Liver (tissue), 9 donors: Measurements from ENCODE around the gene PIGQ. TPM values are rescaled to one million over a fixed set of nuclear protein-coding genes. Genes with fewer than 3 reads are reported as not detected.
"Not testable (repeated sequence)": the region's sequence is repeated elsewhere in the genome, so short reads cannot be mapped to it uniquely, and the experiment has no call there.

ENCODE experiments used
- DNase-seq: peaks from one replicate; pipeline ENCODE4 v3.0.0-alpha.2; 2017; ENCODE audit warnings: low spot score
- H3K27ac ChIP-seq, 2 donors: one replicate each; pipeline ENCODE4 v1.7.0; 2013; ENCODE audit warnings: inconsistent platforms in 2 of 2, low read length in 2 of 2, control low read depth in 1 of 2, low read depth in 1 of 2, mild to moderate bottlenecking in 1 of 2
- H3K27me3 ChIP-seq, 4 donors: one replicate each; pipeline versions ENCODE4 v1.6.1 to v1.7.0; 2013; ENCODE audit warnings: low read length in 3 of 4, inconsistent platforms in 1 of 4, mild to moderate bottlenecking in 1 of 4, moderate library complexity in 1 of 4; ENCODE audit not compliant: control insufficient read depth in 4 of 4, insufficient read depth in 4 of 4
- H3K36me3 ChIP-seq, 4 donors: one replicate each; pipeline versions ENCODE4 v1.6.1 to v1.7.0; 2013; ENCODE audit warnings: low read length in 3 of 4, mild to moderate bottlenecking in 3 of 4, low read depth in 1 of 4, moderate library complexity in 1 of 4; ENCODE audit not compliant: control insufficient read depth in 4 of 4, insufficient read depth in 3 of 4
- H3K4me1 ChIP-seq, 4 donors: one replicate each; pipeline versions ENCODE4 v1.6.1 to v1.7.0; 2013; ENCODE audit warnings: low read length in 3 of 4, mild to moderate bottlenecking in 3 of 4, moderate library complexity in 1 of 4; ENCODE audit not compliant: control insufficient read depth in 4 of 4, insufficient read depth in 4 of 4
- H3K4me3 ChIP-seq, 3 donors: one replicate each; pipeline versions ENCODE4 v1.6.1 to v1.7.0; 2013; ENCODE audit warnings: low read length in 3 of 3, control low read depth in 1 of 3, low read depth in 1 of 3, mild to moderate bottlenecking in 1 of 3
- H3K9ac ChIP-seq, 2 donors: one replicate each; pipeline ENCODE4 v1.7.0; 2013; ENCODE audit warnings: low read length in 2 of 2, mild to moderate bottlenecking in 2 of 2, moderate library complexity in 2 of 2, control low read depth in 1 of 2, low read depth in 1 of 2
- H3K9me3 ChIP-seq, 4 donors: one replicate each; pipeline versions ENCODE4 v1.6.1 to v1.7.0; 2013; ENCODE audit warnings: low read length in 3 of 4; ENCODE audit not compliant: control insufficient read depth in 4 of 4
- ATF3 ChIP-seq: IDR thresholded peaks from 2 replicates; pipeline ENCODE4 v1.6.1; 2016; ENCODE audit warnings: antibody characterized with exemption
- EGR1 ChIP-seq, 2 donors: IDR thresholded peaks; 2 replicates each; pipeline ENCODE4 v1.6.1; 2016 to 2018; ENCODE audit warnings: antibody characterized with exemption in 2 of 2, low read depth in 2 of 2
- FOXA1 ChIP-seq: IDR thresholded peaks from 2 replicates; pipeline ENCODE4 v1.6.1; 2016; ENCODE audit warnings: antibody characterized with exemption
- FOXA2 ChIP-seq: IDR thresholded peaks from 2 replicates; pipeline ENCODE4 v1.6.1; 2016; ENCODE audit warnings: antibody characterized with exemption
- GABPA ChIP-seq, 2 donors: IDR thresholded peaks in 1 of 2; conservative IDR thresholded peaks in 1 of 2; 2 replicates each; pipeline ENCODE4 v1.6.1; 2016; ENCODE audit warnings: antibody characterized with exemption in 2 of 2, mild to moderate bottlenecking in 1 of 2, moderate library complexity in 1 of 2
- HNF4A ChIP-seq, 2 donors: conservative IDR thresholded peaks; 2 replicates each; pipeline ENCODE4 v1.6.1; 2016; ENCODE audit warnings: antibody characterized with exemption in 2 of 2, mild to moderate bottlenecking in 2 of 2
- HNF4G ChIP-seq: IDR thresholded peaks from 2 replicates; pipeline ENCODE4 v1.6.1; 2016; ENCODE audit warnings: antibody characterized with exemption
- MAX ChIP-seq: IDR thresholded peaks from 2 replicates; pipeline ENCODE4 v1.6.1; 2016; ENCODE audit warnings: antibody characterized with exemption
- REST ChIP-seq: IDR thresholded peaks from 2 replicates; pipeline ENCODE4 v1.6.1; 2016; ENCODE audit warnings: antibody characterized with exemption, mild to moderate bottlenecking
- SP1 ChIP-seq: IDR thresholded peaks from 2 replicates; pipeline ENCODE4 v1.6.1; 2018; ENCODE audit warnings: antibody characterized with exemption, mild to moderate bottlenecking
- TAF1 ChIP-seq: conservative IDR thresholded peaks from 2 replicates; pipeline ENCODE4 v1.6.1; 2016; ENCODE audit warnings: antibody characterized with exemption, mild to moderate bottlenecking
- ZBTB33 ChIP-seq: IDR thresholded peaks from 2 replicates; pipeline ENCODE4 v1.6.1; 2016; ENCODE audit warnings: antibody characterized with exemption
- WGBS: extraction: QIAGEN DNeasy Blood & Tissue Kit; methylation state at CpG from one replicate; pipeline ENCODE4 v1.1.7; 2013; 5-methylcytosine and 5-hydroxymethylcytosine counted together
- polyA plus RNA-seq, 2 donors: library from polyadenylated mRNA; stranded (reverse) in 1 of 2; unstranded in 1 of 2; fragments of 200-250 nt in 1 of 2; fragments of >200 nt in 1 of 2; fragmentation: Nextera tagmentation in 1 of 2; extraction: Ambion mirVana in 1 of 2; gene quantifications; one replicate each; pipeline versions ENCODE4 v1.2.1 to v1.2.3, GENCODE V29; 2013 to 2015
- total RNA-seq, 2 donors: library from RNA; depleted of rRNA; stranded (reverse); fragments of >200 nt; gene quantifications; one replicate each; pipeline ENCODE4 v1.2.3, GENCODE V29; 2014
- TF ChIP-seq, protein P1 (sequence below): fragments of 150-350 bp; IDR thresholded peaks from 2 replicates; pipeline ENCODE4 v1.5.1; 2017; ENCODE audit warnings: improper control_type of control experiment, low read depth, low read length; ENCODE audit not compliant: missing input control
- donor health status: healthy.
- donor health status: healthy.
- donor health status: healthy.
- donor health status: healthy.
- donor health status: healthy.

PIGQ gene
- total and polyA plus RNA-seq, 4 donors = 16.8 to 144 (median 20.6) TPM

GRCh38 chr16:595942-596735, 26.4 kb downstream of the PIGQ start (continued):
- TF ChIP-seq, protein P1, sequence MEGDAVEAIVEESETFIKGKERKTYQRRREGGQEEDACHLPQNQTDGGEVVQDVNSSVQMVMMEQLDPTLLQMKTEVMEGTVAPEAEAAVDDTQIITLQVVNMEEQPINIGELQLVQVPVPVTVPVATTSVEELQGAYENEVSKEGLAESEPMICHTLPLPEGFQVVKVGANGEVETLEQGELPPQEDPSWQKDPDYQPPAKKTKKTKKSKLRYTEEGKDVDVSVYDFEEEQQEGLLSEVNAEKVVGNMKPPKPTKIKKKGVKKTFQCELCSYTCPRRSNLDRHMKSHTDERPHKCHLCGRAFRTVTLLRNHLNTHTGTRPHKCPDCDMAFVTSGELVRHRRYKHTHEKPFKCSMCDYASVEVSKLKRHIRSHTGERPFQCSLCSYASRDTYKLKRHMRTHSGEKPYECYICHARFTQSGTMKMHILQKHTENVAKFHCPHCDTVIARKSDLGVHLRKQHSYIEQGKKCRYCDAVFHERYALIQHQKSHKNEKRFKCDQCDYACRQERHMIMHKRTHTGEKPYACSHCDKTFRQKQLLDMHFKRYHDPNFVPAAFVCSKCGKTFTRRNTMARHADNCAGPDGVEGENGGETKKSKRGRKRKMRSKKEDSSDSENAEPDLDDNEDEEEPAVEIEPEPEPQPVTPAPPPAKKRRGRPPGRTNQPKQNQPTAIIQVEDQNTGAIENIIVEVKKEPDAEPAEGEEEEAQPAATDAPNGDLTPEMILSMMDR = no peak
- TF ChIP-seq ATF3 (no peak), TAF1 (no peak), GABPA (IDR thresholded peaks at IDR 0.05 in 1 of 2, conservative IDR thresholded peaks at IDR 0.05 in 1 of 2) (peak in 1 of 2 donors; percentile 36)

DNA sequence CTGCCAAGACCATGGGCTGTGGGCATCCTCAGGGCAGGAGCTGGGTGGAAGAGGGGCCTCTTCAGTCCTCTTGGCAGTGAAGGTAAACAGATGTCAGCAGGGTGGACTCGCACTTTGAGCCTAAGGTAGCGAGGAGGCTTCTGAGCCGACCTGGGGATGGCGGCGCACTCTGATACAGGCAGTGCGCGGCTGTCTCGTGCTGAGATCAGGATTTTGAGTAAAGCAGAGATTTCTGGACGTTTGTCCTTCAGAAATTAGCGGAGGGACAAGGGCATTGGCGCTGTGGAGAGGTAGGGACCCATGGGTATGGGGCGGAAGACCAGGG, 26.9 kb downstream of the PIGQ start:
- Histone ChIP-seq H3K9ac (no peak overlapping the region), H3K9me3 (no peaks in the 10 kb centered on the region), H3K36me3 (peaks cover 0 to 4% (median 2%) of the 10 kb centered on the region in 4 donors), H3K4me1 (peaks cover 24 to 64% (median 52%) of the 10 kb centered on the region in 4 donors), H3K27me3 (no peaks in the 10 kb centered on the region), H3K27ac (peak overlapping the region; percentile 6 to 92), H3K4me3 (no peak overlapping the region)
- TF ChIP-seq FOXA2 (no peak), FOXA1 (no peak), SP1 (no peak), HNF4A (conservative IDR thresholded peaks at IDR 0.05) (no peak), GABPA (IDR thresholded peaks at IDR 0.05 in 1 of 2, conservative IDR thresholded peaks at IDR 0.05 in 1 of 2) (no peak), HNF4G (no peak), EGR1 (IDR thresholded peaks at IDR 0.05; ENCODE audit: low read depth in 2 of 2) (no peak), TAF1 (no peak), REST (no peak), ZBTB33 (no peak), ATF3 (no peak), MAX (no peak)
- TF ChIP-seq, protein P1 = no peak
- no peak for DNase-seq
- 88% methylated on average over 12 of the region's 12 CpGs for WGBS

- H3K9me3 ChIP-seq, H3K36me3 ChIP-seq, H3K9ac ChIP-seq, H3K27me3 ChIP-seq, H3K27ac ChIP-seq, H3K4me3 ChIP-seq, DNase-seq: not testable (repeated sequence)
- peaks cover 17 to 55% (median 43%) of the 10 kb centered on the region in 4 donors for H3K4me1 ChIP-seq
- WGBS = 95% methylated on average over 7 of the region's 7 CpGs
These were observed 27.9 kb downstream of the PIGQ start for GRCh38 chr16:597655-598054.
